Breast epithelium (tissue), 4 donors: ENCODE measurements around the gene RECQL5. TPM values are rescaled to one million over a fixed set of nuclear protein-coding genes. Genes with fewer than 3 reads are reported as not detected.
A peak's percentile ranks its signal among the peaks of the same experiment; 100 is the strongest.
"Not testable (repeated sequence)": the region's sequence is repeated elsewhere in the genome, so short reads cannot be mapped to it uniquely, and the experiment has no call there.

Experiments
- DNase-seq, 2 donors: peaks; one replicate each; pipeline ENCODE4 v3.0.0-alpha.2; 2019; ENCODE audit warnings: low spot score in 2 of 2
- H3K27ac ChIP-seq, 2 donors: fragments of 200-600 bp; sonication (generic) in 1 of 2; one replicate each; pipeline ENCODE4 v1.5.1; 2016 to 2019; ENCODE audit warnings: mild to moderate bottlenecking in 1 of 2
- H3K27me3 ChIP-seq, 2 donors: fragments of 200-600 bp; sonication (generic) in 1 of 2; one replicate each; pipeline versions ENCODE4 v1.5.1 to v1.6.0; 2017 to 2019; ENCODE audit warnings: control low read depth in 1 of 2, mild to moderate bottlenecking in 1 of 2
- H3K36me3 ChIP-seq: fragments of 200-600 bp; one replicate; pipeline ENCODE4 v1.5.1; 2019
- H3K4me1 ChIP-seq, 2 donors: fragments of 200-600 bp; sonication (generic); one replicate each; pipeline ENCODE4 v1.5.1; 2016 to 2019; ENCODE audit warnings: control low read depth in 1 of 2
- H3K4me3 ChIP-seq, 3 donors: fragments of 200-600 bp; sonication (generic); 1 replicate in 2 of 3; 2 replicates in 1 of 3; pipeline ENCODE4 v1.5.1; 2016 to 2019; ENCODE audit warnings: mild to moderate bottlenecking in 3 of 3, moderate library complexity in 2 of 3
- H3K9me3 ChIP-seq, 2 donors: fragments of 200-600 bp; sonication (generic) in 1 of 2; one replicate each; pipeline ENCODE4 v1.5.1; 2016 to 2019; ENCODE audit warnings: control low read depth in 1 of 2
- CTCF ChIP-seq, 3 donors: fragments of 450-650 bp; IDR thresholded peaks; one replicate each; pipeline ENCODE4 v1.5.1; 2016 to 2017; ENCODE audit warnings: antibody characterized with exemption in 3 of 3, mild to moderate bottlenecking in 3 of 3, moderate library complexity in 3 of 3
- POLR2A ChIP-seq: fragments of 450-650 bp; IDR thresholded peaks from one replicate; pipeline ENCODE4 v1.6.1; 2016; ENCODE audit warnings: antibody characterized with exemption, mild to moderate bottlenecking, moderate library complexity
- POLR2AphosphoS5 ChIP-seq, 3 donors: sonication (generic); formaldehyde crosslinking; IDR thresholded peaks; one replicate each; pipeline ENCODE4 v1.6.1; 2017; ENCODE audit warnings: antibody characterized with exemption in 3 of 3
- intact Hi-C: fragments of 100-400 bp; cut with DNase I; formaldehyde crosslinking; loops from one replicate; pipeline ENCODE4 v1.15.1; 2023; ENCODE audit warnings: low total_unique reads
- total RNA-seq, 3 donors: library from RNA; depleted of rRNA; stranded (reverse); fragments of >200 nt; gene quantifications; one replicate each; pipeline ENCODE4 v1.1.0, GENCODE V29; 2016

RECQL5 gene
- total RNA-seq, 3 donors from 2014 or later, result 10.7 to 22.8 (median 14.1) TPM

- DNase-seq, result no peak
- Histone ChIP-seq H3K27me3 (no peaks in the 10 kb centered on the region), H3K27ac (peak overlapping the region; percentile 13 to 75), H3K9me3 (no peaks in the 10 kb centered on the region), H3K36me3 (no peaks in the 10 kb centered on the region), H3K4me1 (peaks cover 5 to 8% of the 10 kb centered on the region in 2 donors), H3K4me3 (no peak overlapping the region)
- TF ChIP-seq POLR2A, result no peak
- no peak for TF ChIP-seq CTCF (IDR thresholded peaks at IDR 0.05)
- TF ChIP-seq POLR2AphosphoS5 (IDR thresholded peaks at IDR 0.05), result no peak
- intact Hi-C loops, result no loop called here
These were observed 26.3 kb downstream of the RECQL5 start for GRCh38 chr17:75640556-75641119.

DNA sequence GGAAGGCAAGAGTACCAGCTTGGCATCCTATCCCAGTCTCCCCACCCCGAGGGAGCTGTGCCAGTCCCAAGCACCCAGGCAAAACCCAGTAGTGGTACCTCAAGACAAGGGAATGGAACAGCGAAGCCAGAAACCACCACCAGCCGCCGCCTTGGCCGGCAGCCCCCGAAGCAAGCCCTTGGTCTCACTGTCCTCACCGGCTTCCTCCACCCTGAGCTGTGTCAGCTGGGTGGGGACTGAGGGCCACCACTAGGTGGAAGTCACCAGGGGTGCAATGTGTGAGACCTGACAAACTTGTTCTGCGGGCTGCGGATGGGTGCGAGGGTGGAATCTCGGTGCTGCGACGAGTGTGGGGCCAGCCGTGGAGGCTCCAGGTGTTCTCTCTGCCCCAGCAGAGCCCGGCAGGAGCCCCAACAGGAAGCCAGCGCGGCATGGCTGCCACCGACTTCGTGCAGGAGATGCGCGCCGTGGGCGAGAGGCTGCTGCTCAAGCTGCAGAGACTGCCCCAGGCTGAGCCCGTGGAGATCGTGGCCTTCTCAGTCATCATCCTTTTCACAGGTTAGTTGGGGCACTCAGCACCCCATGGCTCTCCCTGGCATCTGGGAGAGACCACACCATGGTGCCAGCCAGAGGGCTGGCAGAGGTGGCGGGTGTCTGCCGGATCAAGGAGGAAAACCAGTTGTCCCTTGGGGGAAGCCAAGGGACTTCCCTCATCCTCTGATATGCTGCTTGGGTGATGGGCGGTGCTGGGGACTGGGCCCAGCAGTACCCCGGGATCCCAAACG, 27.0 kb downstream of the RECQL5 start:
- H3K36me3 ChIP-seq, result no peaks in the 10 kb centered on the region
- H3K9me3 ChIP-seq, result no peaks in the 10 kb centered on the region
- peak; percentile 54 to 80 for DNase-seq
- intact Hi-C loops, result loop anchor here (5.0 kb wide), 1 partner anchor 107 kb away; no protein-coding TSS in a partner anchor
- TF ChIP-seq CTCF (IDR thresholded peaks at IDR 0.05) (peak; percentile 19 to 67 (median 40)), POLR2A (no peak), POLR2AphosphoS5 (IDR thresholded peaks at IDR 0.05) (no peak)
- H3K27me3 ChIP-seq, result no peaks in the 10 kb centered on the region
- H3K27ac ChIP-seq, result peak overlapping the region; percentile 13 to 75
- peaks cover 5 to 8% of the 10 kb centered on the region in 2 donors for H3K4me1 ChIP-seq
- peak overlapping the region in 1 of 3 donors; percentile 22 for H3K4me3 ChIP-seq

GRCh38 chr17:75639327-75639726, 27.6 kb downstream of the RECQL5 start:
- Histone ChIP-seq H3K4me1 (peaks cover 5 to 10% of the 10 kb centered on the region in 2 donors), H3K4me3 (no peak overlapping the region), H3K36me3 (no peaks in the 10 kb centered on the region), H3K27me3 (no peaks in the 10 kb centered on the region), H3K27ac (peak overlapping the region; percentile 13 to 75), H3K9me3 (no peaks in the 10 kb centered on the region)
- no peak for DNase-seq
- intact Hi-C loops, result loop anchor here (5.0 kb wide), 1 partner anchor 108 kb away; no protein-coding TSS in a partner anchor
- TF ChIP-seq CTCF (IDR thresholded peaks at IDR 0.05), result no peak
- no peak for TF ChIP-seq POLR2A
- no peak for TF ChIP-seq POLR2AphosphoS5 (IDR thresholded peaks at IDR 0.05)

DNA sequence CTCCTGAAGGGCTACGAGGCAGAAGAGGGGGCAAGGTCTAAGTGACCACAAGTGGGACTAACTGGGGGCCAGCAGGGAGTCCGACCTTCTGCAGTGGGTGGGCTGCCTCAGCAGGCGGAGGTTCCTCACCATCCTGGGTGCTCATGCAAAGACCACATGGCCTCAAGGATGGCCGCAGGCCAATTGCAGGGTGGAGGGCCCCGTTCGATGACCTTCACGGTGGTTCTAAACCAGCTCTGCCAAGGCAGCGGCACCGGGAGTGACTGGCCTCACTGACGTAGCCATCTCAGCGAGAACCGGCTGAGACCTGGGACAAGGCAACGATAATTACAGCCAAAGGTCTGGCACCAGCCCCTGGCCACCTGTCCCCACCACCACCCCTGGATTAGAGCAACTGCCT, 28.1 kb downstream of the RECQL5 start:
- Histone ChIP-seq H3K4me1 (peaks cover 7 to 15% of the 10 kb centered on the region in 2 donors), H3K27me3 (no peaks in the 10 kb centered on the region), H3K9me3 (no peaks in the 10 kb centered on the region), H3K4me3 (no peak overlapping the region), H3K27ac (peak overlapping the region in 1 of 2 donors; percentile 75), H3K36me3 (no peaks in the 10 kb centered on the region)
- intact Hi-C loops, result loop anchor here (5.0 kb wide), 1 partner anchor 108 kb away; no protein-coding TSS in a partner anchor
- TF ChIP-seq POLR2AphosphoS5 (IDR thresholded peaks at IDR 0.05), result no peak
- no peak for TF ChIP-seq POLR2A
- no peak for TF ChIP-seq CTCF (IDR thresholded peaks at IDR 0.05)
- no peak for DNase-seq

- not testable (repeated sequence) for H3K27me3 ChIP-seq, H3K4me3 ChIP-seq, H3K27ac ChIP-seq, H3K9me3 ChIP-seq, DNase-seq, H3K36me3 ChIP-seq
- H3K4me1 ChIP-seq, result peaks cover 12 to 19% of the 10 kb centered on the region in 2 donors
- intact Hi-C loops, result loop anchor here (5.0 kb wide), 1 partner anchor 109 kb away; no protein-coding TSS in a partner anchor
These were observed 28.9 kb downstream of the RECQL5 start for GRCh38 chr17:75638039-75638438.
